ENCODE measurements around the gene TTC27. TPM values are rescaled to one million over a fixed set of nuclear protein-coding genes. Genes with fewer than 3 reads are reported as not detected.

TTC27 gene
- total and polyA plus RNA-seq, 3 experiments from 2014 or later: 22.1 to 41.7 (median 40.9) TPM

GRCh38 chr2:32715391-32715841 is 87.6 kb downstream of the TTC27 start:
- no peaks in the 10 kb centered on the region for H3K36me3 ChIP-seq (ENCODE audit: insufficient read depth, low read length)
- Mint-ChIP-seq H3K27ac (peak overlapping the region in 2 of 8 donors; percentile 12 to 92), H3K36me3 (peaks cover 25 to 62% (median 31%) of the 10 kb centered on the region in 3 donors), H3K27me3 (no peaks in the 10 kb centered on the region), H3K9me3 (peaks cover 0 to 2% (median 0%) of the 10 kb centered on the region in 5 donors), H3K4me1 (peaks cover 3 to 18% (median 12%) of the 10 kb centered on the region in 3 donors), H3K4me3 (no peak overlapping the region)
- no peaks in the 10 kb centered on the region for H3K4me1 ChIP-seq (ENCODE audit: insufficient read depth, low read length)
- no peaks in the 10 kb centered on the region for H3K9me3 ChIP-seq (ENCODE audit: low read length)
- DNase-seq: no peak
- no peak overlapping the region for H3K27ac ChIP-seq (ENCODE audit: low read depth, low read length)
- H3K27me3 ChIP-seq (ENCODE audit: insufficient read depth, low read length, poor library complexity, severe bottlenecking): no peaks in the 10 kb centered on the region
- H3K4me3 ChIP-seq (ENCODE audit: low read length): no peak overlapping the region
- CTCF ChIA-PET: no interaction called here
- POLR2A ChIA-PET: no interaction called here

GRCh38 chr2:32715981-32716380 is 88.1 kb downstream of the TTC27 start:
- H3K36me3 Mint-ChIP-seq: peaks cover 25 to 64% (median 31%) of the 10 kb centered on the region in 3 donors
- Histone ChIP-seq H3K9me3 (ENCODE audit: low read length) (no peaks in the 10 kb centered on the region), H3K27ac (ENCODE audit: low read depth, low read length) (no peak overlapping the region), H3K27me3 (ENCODE audit: insufficient read depth, low read length, poor library complexity, severe bottlenecking) (no peaks in the 10 kb centered on the region), H3K36me3 (ENCODE audit: insufficient read depth, low read length) (no peaks in the 10 kb centered on the region), H3K4me1 (ENCODE audit: insufficient read depth, low read length) (no peaks in the 10 kb centered on the region), H3K4me3 (ENCODE audit: low read length) (no peak overlapping the region)
- no peaks in the 10 kb centered on the region for H3K27me3 Mint-ChIP-seq
- H3K9me3 Mint-ChIP-seq: peaks cover 0 to 2% (median 0%) of the 10 kb centered on the region in 5 donors
- DNase-seq: no peak
- CTCF ChIA-PET: no interaction called here
- POLR2A ChIA-PET: no interaction called here
- no peak overlapping the region for H3K4me3 Mint-ChIP-seq
- H3K27ac Mint-ChIP-seq: no peak overlapping the region
- H3K4me1 Mint-ChIP-seq: peaks cover 3 to 18% (median 12%) of the 10 kb centered on the region in 3 donors

- H3K36me3 Mint-ChIP-seq: peaks cover 25 to 67% (median 31%) of the 10 kb centered on the region in 3 donors
- no peak overlapping the region for H3K4me3 ChIP-seq (ENCODE audit: low read length)
- H3K27ac ChIP-seq (ENCODE audit: low read depth, low read length): no peak overlapping the region
- CTCF ChIA-PET: no interaction called here
- H3K36me3 ChIP-seq (ENCODE audit: insufficient read depth, low read length): no peaks in the 10 kb centered on the region
- peaks cover 0 to 2% (median 0%) of the 10 kb centered on the region in 5 donors for H3K9me3 Mint-ChIP-seq
- no peaks in the 10 kb centered on the region for H3K27me3 ChIP-seq (ENCODE audit: insufficient read depth, low read length, poor library complexity, severe bottlenecking)
- no peak overlapping the region for H3K27ac Mint-ChIP-seq
- no peak for DNase-seq
- H3K27me3 Mint-ChIP-seq: no peaks in the 10 kb centered on the region
- no peaks in the 10 kb centered on the region for H3K4me1 ChIP-seq (ENCODE audit: insufficient read depth, low read length)
- POLR2A ChIA-PET: no interaction called here
- no peak overlapping the region for H3K4me3 Mint-ChIP-seq
- peaks cover 3 to 18% (median 12%) of the 10 kb centered on the region in 3 donors for H3K4me1 Mint-ChIP-seq
- no peaks in the 10 kb centered on the region for H3K9me3 ChIP-seq (ENCODE audit: low read length)
Observed at GRCh38 chr2:32716598-32716997, 88.7 kb downstream of the TTC27 start.

- no peak overlapping the region for H3K4me3 ChIP-seq (ENCODE audit: low read length)
- H3K27ac ChIP-seq (ENCODE audit: low read depth, low read length): no peak overlapping the region
- H3K4me1 Mint-ChIP-seq: peaks cover 11 to 23% (median 18%) of the 10 kb centered on the region in 3 donors
- H3K9me3 Mint-ChIP-seq: peaks cover 0 to 4% (median 0%) of the 10 kb centered on the region in 5 donors
- no peaks in the 10 kb centered on the region for H3K27me3 Mint-ChIP-seq
- ChIA-PET POLR2A (no interaction called here), CTCF (interaction anchor here (1.6 kb wide), 1 partner anchor 12 kb away, joined by 4 read pairs; no protein-coding TSS in a partner anchor)
- peaks cover 25 to 60% (median 29%) of the 10 kb centered on the region in 3 donors for H3K36me3 Mint-ChIP-seq
- H3K27ac Mint-ChIP-seq: peak overlapping the region in 2 of 8 donors; percentile 19 to 82
- H3K4me3 Mint-ChIP-seq: no peak overlapping the region
- H3K4me1 ChIP-seq (ENCODE audit: insufficient read depth, low read length): no peaks in the 10 kb centered on the region
- DNase-seq: no peak
- H3K9me3 ChIP-seq (ENCODE audit: low read length): no peaks in the 10 kb centered on the region
- H3K27me3 ChIP-seq (ENCODE audit: insufficient read depth, low read length, poor library complexity, severe bottlenecking): no peaks in the 10 kb centered on the region
- H3K36me3 ChIP-seq (ENCODE audit: insufficient read depth, low read length): no peaks in the 10 kb centered on the region
Observed at GRCh38 chr2:32718752-32719151, 90.9 kb downstream of the TTC27 start.

- peaks cover 0 to 4% (median 0%) of the 10 kb centered on the region in 5 donors for H3K9me3 Mint-ChIP-seq
- Histone ChIP-seq H3K27me3 (ENCODE audit: insufficient read depth, low read length, poor library complexity, severe bottlenecking) (no peaks in the 10 kb centered on the region), H3K4me3 (ENCODE audit: low read length) (no peak overlapping the region), H3K9me3 (ENCODE audit: low read length) (no peaks in the 10 kb centered on the region), H3K4me1 (ENCODE audit: insufficient read depth, low read length) (no peaks in the 10 kb centered on the region), H3K27ac (ENCODE audit: low read depth, low read length) (no peak overlapping the region), H3K36me3 (ENCODE audit: insufficient read depth, low read length) (no peaks in the 10 kb centered on the region)
- DNase-seq: no peak
- ChIA-PET CTCF (interaction anchor here (1.6 kb wide), 1 partner anchor 11 kb away, joined by 4 read pairs; no protein-coding TSS in a partner anchor), POLR2A (no interaction called here)
- H3K4me1 Mint-ChIP-seq: peaks cover 11 to 26% (median 17%) of the 10 kb centered on the region in 3 donors
- no peak overlapping the region for H3K4me3 Mint-ChIP-seq
- H3K27me3 Mint-ChIP-seq: no peaks in the 10 kb centered on the region
- peaks cover 26 to 60% (median 30%) of the 10 kb centered on the region in 3 donors for H3K36me3 Mint-ChIP-seq
- no peak overlapping the region for H3K27ac Mint-ChIP-seq
Observed at GRCh38 chr2:32719430-32719829, 91.6 kb downstream of the TTC27 start.

GRCh38 chr2:32719933-32720716 is 92.3 kb downstream of the TTC27 start:
- Mint-ChIP-seq H3K4me3 (no peak overlapping the region), H3K9me3 (peaks cover 0 to 2% (median 0%) of the 10 kb centered on the region in 5 donors), H3K27me3 (no peaks in the 10 kb centered on the region), H3K27ac (no peak overlapping the region), H3K4me1 (peaks cover 9 to 22% (median 10%) of the 10 kb centered on the region in 3 donors), H3K36me3 (peaks cover 26 to 60% (median 30%) of the 10 kb centered on the region in 3 donors)
- CTCF ChIA-PET: interaction anchor here (1.6 kb wide), 1 partner anchor 11 kb away, joined by 4 read pairs; no protein-coding TSS in a partner anchor
- Histone ChIP-seq H3K9me3 (ENCODE audit: low read length) (no peaks in the 10 kb centered on the region), H3K27ac (ENCODE audit: low read depth, low read length) (no peak overlapping the region), H3K4me3 (ENCODE audit: low read length) (no peak overlapping the region), H3K36me3 (ENCODE audit: insufficient read depth, low read length) (no peaks in the 10 kb centered on the region), H3K27me3 (ENCODE audit: insufficient read depth, low read length, poor library complexity, severe bottlenecking) (no peaks in the 10 kb centered on the region), H3K4me1 (ENCODE audit: insufficient read depth, low read length) (no peaks in the 10 kb centered on the region)
- DNase-seq: no peak
- POLR2A ChIA-PET: no interaction called here

- POLR2A ChIA-PET: no interaction called here
Observed at GRCh38 chr2:32720771-32721170, 92.9 kb downstream of the TTC27 start.

GRCh38 chr2:32721376-32721775 is 93.5 kb downstream of the TTC27 start:
- Histone ChIP-seq H3K4me3 (ENCODE audit: low read length) (no peak overlapping the region), H3K36me3 (ENCODE audit: insufficient read depth, low read length) (no peaks in the 10 kb centered on the region), H3K4me1 (ENCODE audit: insufficient read depth, low read length) (no peaks in the 10 kb centered on the region), H3K9me3 (ENCODE audit: low read length) (no peaks in the 10 kb centered on the region), H3K27ac (ENCODE audit: low read depth, low read length) (no peak overlapping the region), H3K27me3 (ENCODE audit: insufficient read depth, low read length, poor library complexity, severe bottlenecking) (no peaks in the 10 kb centered on the region)
- H3K36me3 Mint-ChIP-seq: peaks cover 30 to 67% (median 40%) of the 10 kb centered on the region in 3 donors
- H3K27ac Mint-ChIP-seq: no peak overlapping the region
- DNase-seq: no peak
- no peak overlapping the region for H3K4me3 Mint-ChIP-seq
- no peaks in the 10 kb centered on the region for H3K27me3 Mint-ChIP-seq
- peaks cover 0 to 2% (median 0%) of the 10 kb centered on the region in 5 donors for H3K9me3 Mint-ChIP-seq
- H3K4me1 Mint-ChIP-seq: peaks cover 0 to 14% (median 9%) of the 10 kb centered on the region in 3 donors
- ChIA-PET CTCF (no interaction called here), POLR2A (no interaction called here)

More at GRCh38 chr2:32720771-32721170, 92.9 kb downstream of the TTC27 start:
- Histone ChIP-seq H3K9me3 (ENCODE audit: low read length) (no peaks in the 10 kb centered on the region), H3K36me3 (ENCODE audit: insufficient read depth, low read length) (no peaks in the 10 kb centered on the region), H3K4me1 (ENCODE audit: insufficient read depth, low read length) (no peaks in the 10 kb centered on the region), H3K4me3 (ENCODE audit: low read length) (no peak overlapping the region), H3K27ac (ENCODE audit: low read depth, low read length) (no peak overlapping the region), H3K27me3 (ENCODE audit: insufficient read depth, low read length, poor library complexity, severe bottlenecking) (no peaks in the 10 kb centered on the region)
- Mint-ChIP-seq H3K27me3 (no peaks in the 10 kb centered on the region), H3K36me3 (peaks cover 26 to 64% (median 36%) of the 10 kb centered on the region in 3 donors), H3K27ac (no peak overlapping the region), H3K4me1 (peaks cover 3 to 18% (median 9%) of the 10 kb centered on the region in 3 donors), H3K4me3 (no peak overlapping the region), H3K9me3 (peaks cover 0 to 2% (median 0%) of the 10 kb centered on the region in 5 donors)
- CTCF ChIA-PET: no interaction called here
- DNase-seq: no peak

Measured in CD8-positive, alpha-beta memory T cell (primary cell).